Keratinocyte (primary cell): ENCODE data around the gene NCK2.

Experiments
- EZH2 ChIP-seq: IDR thresholded peaks from one replicate; pipeline ENCODE4 v1.6.1; 2012; ENCODE audit warnings: inconsistent platforms, mild to moderate bottlenecking, low read length, moderate library complexity
- TF ChIP-seq, protein P1 (sequence below), 3 experiments: IDR thresholded peaks in 1 of 3; conservative IDR thresholded peaks in 1 of 3; optimal IDR thresholded peaks in 1 of 3; 2 replicates in 2 of 3; 3 replicates in 1 of 3; pipeline versions ENCODE3 to v1.5.1; 2011; ENCODE audit warnings: low read length in 3 of 3, mild to moderate bottlenecking in 3 of 3, moderate library complexity in 2 of 3, control low read depth in 1 of 3, inconsistent platforms in 1 of 3; ENCODE audit not compliant: insufficient read depth in 2 of 3; ENCODE audit errors: extremely low read depth in 1 of 3

DNA sequence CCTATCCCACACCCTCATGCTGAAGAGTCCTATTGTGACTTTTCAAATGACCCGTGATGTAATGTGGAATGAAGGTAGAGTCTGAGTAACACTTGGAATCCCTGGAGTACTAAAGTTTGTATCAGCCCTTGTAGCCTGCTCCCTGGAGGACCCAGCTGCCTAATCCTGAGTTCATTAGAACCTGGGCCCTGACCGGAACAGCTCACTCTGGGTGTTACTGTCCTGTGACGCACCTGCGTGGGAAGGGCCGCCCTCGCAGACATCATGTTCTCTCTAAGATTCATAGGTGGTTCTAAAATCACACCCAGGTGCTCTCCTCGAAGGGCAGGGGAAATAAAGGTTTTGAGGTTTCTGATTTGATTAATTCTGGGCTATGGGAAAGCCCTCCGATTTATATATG, 62.3 kb downstream of the NCK2 start:
- TF ChIP-seq, protein P1, sequence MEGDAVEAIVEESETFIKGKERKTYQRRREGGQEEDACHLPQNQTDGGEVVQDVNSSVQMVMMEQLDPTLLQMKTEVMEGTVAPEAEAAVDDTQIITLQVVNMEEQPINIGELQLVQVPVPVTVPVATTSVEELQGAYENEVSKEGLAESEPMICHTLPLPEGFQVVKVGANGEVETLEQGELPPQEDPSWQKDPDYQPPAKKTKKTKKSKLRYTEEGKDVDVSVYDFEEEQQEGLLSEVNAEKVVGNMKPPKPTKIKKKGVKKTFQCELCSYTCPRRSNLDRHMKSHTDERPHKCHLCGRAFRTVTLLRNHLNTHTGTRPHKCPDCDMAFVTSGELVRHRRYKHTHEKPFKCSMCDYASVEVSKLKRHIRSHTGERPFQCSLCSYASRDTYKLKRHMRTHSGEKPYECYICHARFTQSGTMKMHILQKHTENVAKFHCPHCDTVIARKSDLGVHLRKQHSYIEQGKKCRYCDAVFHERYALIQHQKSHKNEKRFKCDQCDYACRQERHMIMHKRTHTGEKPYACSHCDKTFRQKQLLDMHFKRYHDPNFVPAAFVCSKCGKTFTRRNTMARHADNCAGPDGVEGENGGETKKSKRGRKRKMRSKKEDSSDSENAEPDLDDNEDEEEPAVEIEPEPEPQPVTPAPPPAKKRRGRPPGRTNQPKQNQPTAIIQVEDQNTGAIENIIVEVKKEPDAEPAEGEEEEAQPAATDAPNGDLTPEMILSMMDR (optimal IDR thresholded peaks at IDR 0.05 in 1 of 3, IDR thresholded peaks at IDR 0.05 in 1 of 3, conservative IDR thresholded peaks at IDR 0.05 in 1 of 3; ENCODE audit: extremely low read depth in 1 of 3, insufficient read depth in 2 of 3, low read length in 3 of 3): no peak
- no peak for TF ChIP-seq EZH2
